ENCODE data around the gene FNDC11.

The FNDC11 gene

DNA sequence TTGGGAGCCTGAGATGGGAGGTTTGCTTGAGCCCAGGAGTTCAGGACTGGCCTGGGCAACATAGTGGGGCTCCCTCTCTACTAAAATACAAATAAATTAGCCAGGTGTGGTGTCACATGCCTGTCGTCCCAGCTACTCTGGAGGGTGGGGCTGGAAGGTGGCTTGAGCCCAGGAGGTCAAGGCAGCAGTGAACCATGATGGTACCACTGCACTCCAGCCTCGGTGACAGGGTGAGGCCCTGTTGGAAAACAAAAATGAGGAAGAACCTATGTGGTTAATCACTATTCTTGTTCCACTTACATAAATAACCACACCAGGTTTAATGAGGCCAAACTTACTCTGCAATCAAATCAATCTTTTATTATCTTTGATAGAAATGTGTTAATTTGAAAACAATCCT is 28.0 kb upstream of the FNDC11 start:
- no peak for DNase-seq (ENCODE audit: low spot score)

DNA sequence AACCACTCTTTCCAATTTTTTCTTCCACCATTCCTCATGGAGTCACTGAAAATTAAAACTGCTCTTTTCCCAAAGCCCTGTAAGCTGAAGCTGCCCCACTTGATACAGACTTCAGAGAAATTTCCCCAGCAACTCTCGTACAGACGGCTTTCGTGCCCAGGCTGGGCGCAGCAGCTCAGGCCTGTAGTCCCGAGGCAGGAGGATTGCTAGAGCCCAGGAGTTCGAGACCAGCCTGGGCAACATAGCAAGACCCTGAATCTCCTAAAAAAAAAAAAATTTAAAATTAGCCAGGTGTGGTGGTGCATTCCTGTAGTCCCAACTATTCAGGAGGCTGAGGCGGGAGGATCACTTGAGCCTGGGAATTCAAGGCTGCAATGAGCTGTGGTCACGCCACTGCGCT is 26.8 kb upstream of the FNDC11 start:
- DNase-seq (ENCODE audit: low spot score) = no peak

DNA sequence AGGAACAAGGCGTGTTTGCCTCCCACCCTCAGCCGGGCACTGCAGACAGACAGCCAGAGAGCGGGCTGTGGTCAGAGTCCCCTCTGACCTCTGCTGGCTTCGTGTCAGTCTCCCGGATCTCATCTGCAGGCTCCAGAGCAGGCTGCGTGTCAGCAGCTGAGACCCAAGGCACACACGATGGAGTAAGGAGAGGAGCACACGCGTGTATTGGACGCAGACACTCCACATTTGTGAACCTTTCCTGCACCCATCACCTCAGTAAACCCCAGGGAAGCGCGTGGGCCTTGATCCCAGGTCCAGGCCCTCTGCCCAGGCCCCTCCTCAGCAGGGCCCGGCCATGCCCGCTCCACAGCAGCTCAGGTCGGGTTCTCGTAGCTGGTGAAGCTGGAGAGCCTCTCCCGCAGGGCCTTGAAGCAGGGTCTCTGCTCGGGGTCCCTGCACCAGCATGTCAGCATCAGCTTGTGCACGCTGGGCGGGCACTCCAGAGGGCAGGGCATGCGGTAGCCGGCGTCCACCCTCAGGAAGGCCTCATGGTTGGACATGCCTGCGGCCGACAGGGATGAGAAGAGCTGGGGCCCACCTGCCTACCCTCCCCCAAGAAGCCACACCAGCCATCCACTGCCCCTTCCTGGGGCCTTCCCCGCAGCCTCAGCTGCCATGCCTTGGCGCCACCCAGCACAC is 24.6 kb upstream of the FNDC11 start:
- DNase-seq (ENCODE audit: low spot score) = no peak

GRCh38 chr20:63529861-63530787 is 23.8 kb upstream of the FNDC11 start:
- DNase-seq (ENCODE audit: low spot score) = no peak

- no peak for DNase-seq (ENCODE audit: low spot score)
Measured at GRCh38 chr20:63530788-63531160, 23.2 kb upstream of the FNDC11 start.

GRCh38 chr20:63531686-63532448 is 22.1 kb upstream of the FNDC11 start:
- DNase-seq (ENCODE audit: low spot score) = no peak

- DNase-seq (ENCODE audit: low spot score) = no peak
Measured at GRCh38 chr20:63532449-63532971, 21.4 kb upstream of the FNDC11 start.

DNA sequence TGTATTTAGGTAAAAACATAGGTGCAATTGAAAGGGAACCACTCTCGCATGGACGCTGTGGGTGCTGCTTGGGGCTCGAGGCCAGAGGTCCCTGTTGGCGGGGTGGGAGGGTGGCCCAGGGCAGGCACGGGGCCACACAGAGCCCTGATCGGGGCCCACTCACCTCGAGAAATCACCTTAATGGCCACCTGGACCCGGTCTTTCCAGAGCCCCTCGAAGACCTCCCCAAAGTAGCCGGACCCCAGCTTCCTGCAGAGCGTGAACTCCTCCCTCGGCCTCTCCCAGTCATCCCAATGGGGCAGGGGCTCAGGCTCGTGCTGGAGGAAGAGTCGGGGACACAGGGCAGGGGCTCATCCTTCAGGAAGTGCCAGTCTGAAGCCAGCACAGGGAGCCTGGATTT is 20.6 kb upstream of the FNDC11 start:
- DNase-seq (ENCODE audit: low spot score) = no peak

DNA sequence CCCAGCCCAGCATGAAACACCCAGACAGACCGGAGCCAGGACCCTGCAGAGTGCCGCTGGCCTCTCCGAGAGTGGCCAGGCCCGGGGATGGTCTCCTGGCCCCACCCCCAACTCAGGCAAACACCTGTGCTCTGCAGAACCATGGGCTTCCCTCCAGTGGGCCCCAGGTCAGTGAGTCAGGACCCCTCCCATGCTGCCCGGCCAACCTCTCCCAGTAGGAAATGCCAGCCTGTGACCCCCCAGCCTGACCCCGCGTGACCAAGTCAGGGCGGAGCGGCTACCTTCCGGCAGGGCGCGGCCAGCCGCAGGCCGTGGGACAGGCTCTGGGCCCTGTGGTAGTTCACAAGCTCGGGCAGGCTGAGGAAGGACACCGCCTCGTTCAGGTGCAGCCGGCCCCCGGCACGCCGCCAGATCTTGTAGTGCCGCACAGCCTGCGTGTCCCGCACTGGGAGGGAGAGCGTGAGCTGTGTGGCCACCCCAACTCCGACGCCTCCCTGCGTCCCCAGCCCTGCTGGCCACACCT is 20.0 kb upstream of the FNDC11 start:
- DNase-seq (ENCODE audit: low spot score) = no peak

DNA sequence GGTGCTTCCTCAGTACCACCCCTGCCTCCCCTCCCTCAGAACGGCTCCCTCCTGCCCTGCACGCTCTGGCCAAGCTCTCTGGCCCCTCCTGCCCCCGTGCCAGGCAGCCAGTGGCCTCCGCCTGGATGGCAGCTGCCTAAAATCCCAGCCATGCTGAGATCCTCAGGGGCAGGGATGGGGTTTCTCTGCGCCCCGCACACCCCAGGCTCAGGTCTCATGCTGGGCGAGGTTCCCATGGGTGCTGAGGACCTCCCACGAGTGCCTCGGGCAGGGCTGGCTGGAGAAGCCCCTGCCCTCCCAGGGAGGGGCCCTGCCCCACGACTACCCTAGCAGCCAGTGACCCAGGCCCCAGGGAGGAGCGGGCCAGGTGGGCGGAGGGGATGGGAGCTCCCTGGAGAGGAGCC is 19.5 kb upstream of the FNDC11 start:
- no peak for DNase-seq (ENCODE audit: low spot score)

DNA sequence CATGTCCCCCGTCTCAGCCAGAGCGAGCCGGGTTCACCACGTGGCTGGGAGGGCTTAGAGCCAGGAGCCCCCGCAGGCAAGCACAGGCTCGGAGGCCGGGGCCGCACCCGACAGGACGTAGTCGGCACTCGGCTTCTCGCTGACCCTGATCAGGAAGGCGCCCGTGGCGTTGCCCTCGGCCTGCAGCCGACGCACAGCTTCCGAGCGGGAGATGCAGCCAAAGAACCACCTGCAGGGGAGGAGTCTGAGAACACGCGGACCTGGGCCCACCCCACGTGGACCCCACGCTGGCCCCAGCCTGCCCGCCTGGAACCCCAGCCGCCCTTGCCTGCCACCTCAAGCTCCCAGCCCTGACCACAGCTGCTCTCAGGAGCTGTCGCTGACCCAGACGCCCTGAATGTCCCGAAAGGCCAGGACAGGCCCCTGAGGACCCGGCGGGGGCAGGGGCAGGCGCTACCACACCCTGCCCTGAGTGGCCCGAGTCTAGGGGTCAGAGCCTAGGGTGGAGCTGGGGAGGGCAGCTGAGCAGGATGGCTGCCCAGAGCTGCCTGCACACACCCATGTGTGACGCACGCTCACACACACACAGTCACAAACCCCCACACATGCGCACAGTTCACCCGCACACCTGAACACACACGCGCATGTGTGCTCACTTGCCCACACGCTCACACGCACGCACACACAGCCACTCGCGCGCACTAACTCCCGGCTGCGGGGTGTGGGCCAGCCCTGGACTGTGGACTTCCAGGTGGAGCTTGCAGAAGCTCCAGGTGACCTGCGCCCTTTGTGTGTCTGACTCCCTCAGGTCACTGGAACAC is 18.9 kb upstream of the FNDC11 start:
- DNase-seq (ENCODE audit: low spot score) = no peak

DNA sequence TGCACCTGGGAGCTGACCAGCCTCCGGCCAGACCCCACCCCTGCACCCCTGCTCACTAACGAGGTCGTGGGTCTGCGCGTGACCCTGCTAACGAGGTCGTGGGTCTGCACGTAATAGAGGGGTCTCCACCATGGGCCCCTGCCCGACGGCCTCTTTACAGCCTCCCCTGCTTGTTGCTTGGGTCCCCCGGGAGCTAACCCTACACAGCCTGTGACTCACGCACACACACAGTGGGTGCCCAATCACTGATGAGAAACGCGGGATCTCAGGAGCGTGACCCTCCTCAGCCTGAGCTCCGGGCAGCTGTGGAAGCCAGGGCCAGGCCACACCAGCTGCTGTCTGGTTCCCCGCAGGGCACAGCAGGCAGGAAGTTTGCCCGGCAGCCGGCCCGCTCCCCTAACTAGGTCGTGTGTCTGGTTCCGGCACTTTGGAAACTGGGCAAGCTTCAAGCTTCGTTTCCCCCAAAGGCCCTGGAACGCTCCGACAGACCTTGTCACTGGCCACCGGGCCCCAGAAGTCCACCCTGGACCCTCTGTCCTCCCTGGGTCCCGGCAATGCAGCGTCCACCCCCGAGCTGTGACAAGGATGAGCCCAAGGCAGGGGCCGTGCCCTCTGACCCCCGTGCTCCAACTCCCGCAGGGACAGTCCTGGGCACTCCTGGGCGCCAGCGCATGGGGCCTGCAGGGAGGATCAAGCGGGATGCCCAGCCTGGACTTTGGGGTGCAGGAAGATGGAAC is 17.6 kb upstream of the FNDC11 start:
- peak; percentile 63 for DNase-seq (ENCODE audit: low spot score)

DNA sequence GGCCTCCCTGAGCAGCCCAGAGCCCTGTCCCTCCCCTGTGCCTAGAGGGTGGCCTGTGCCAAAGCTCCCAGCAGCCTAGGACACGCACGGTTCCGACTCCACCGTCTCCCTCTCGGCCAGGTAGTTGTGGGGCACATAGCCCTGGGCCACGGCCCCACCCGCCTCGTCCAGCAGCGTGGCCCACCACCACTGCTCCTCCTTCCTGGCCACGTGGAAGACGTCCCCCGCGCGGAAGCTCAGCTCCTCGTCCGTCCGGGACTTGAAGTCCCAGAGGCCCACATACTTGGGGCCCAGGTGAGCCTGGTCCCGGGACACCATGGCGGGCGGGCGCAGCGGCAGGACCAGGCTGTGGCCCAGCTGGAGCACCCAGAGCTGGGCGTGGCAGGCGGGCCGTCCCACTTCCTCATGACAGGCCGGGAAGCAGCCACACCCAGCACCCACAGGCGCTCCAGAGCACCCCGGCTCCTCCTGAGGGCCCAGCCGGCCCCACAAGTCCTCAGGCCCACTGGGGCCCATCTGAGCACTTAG is 16.9 kb upstream of the FNDC11 start, which contains the start of gene PTK6:
Gene PTK6 (minus strand): TSS at position 380 of the 528 bp plus-strand sequence. CDS start 62 bp downstream, at position 318.
- no peak for DNase-seq (ENCODE audit: low spot score)

DNA sequence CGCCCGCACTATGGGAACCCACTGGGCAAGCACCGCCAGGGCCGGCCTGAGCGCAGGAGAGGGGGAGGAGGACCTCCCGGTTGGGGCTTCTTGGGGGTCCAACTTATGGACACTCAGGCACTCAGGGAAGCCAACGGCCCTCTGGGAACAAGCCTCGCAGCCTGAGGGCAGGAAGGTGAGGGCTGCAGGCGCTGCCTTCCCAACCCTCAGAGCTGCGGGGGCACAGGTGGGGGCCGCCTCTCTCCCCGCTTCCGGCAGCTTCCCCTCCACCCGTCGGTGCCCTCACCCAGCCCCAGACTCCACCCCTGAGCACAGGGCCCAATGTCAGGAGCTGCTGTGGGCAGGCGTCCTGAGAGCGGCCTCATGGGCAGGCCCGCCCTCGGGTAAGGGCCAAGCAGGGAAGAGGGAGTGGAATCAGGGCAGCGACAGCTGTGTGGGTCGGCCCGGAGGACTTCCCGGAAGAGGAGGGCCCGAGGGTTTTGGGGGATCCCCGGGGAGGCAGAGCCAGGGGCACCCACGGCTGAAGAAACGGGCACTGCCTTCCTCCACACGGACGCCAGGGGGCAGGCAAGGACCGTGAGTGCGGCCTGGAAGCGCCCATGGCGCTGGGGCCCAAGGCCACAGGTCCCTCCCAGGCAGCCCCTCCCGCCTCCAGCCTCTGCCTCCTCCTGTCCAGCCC is 16.3 kb upstream of the FNDC11 start:
- peak; percentile 96 for DNase-seq (ENCODE audit: low spot score)

GRCh38 chr20:63538204-63539091 is 15.5 kb upstream of the FNDC11 start:
- no peak for DNase-seq (ENCODE audit: low spot score)

DNA sequence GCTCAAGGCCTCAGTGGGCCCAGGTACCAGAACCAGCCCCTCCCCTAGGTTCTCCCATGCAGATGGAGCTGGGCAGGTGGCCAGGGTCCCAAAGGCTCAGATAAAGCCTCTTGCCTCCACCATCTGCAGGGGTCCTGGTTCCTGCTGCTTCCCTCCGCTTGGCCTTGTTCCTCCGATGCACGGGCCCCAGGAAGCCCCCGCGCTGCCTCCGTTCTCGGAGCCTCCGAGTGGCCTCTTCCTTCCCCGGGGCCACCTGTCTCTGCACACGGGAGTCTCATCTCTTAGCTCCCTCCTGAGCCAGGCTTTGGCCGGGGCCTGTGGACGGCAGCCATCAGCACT is 14.9 kb upstream of the FNDC11 start:
- no peak for DNase-seq (ENCODE audit: low spot score)

DNA sequence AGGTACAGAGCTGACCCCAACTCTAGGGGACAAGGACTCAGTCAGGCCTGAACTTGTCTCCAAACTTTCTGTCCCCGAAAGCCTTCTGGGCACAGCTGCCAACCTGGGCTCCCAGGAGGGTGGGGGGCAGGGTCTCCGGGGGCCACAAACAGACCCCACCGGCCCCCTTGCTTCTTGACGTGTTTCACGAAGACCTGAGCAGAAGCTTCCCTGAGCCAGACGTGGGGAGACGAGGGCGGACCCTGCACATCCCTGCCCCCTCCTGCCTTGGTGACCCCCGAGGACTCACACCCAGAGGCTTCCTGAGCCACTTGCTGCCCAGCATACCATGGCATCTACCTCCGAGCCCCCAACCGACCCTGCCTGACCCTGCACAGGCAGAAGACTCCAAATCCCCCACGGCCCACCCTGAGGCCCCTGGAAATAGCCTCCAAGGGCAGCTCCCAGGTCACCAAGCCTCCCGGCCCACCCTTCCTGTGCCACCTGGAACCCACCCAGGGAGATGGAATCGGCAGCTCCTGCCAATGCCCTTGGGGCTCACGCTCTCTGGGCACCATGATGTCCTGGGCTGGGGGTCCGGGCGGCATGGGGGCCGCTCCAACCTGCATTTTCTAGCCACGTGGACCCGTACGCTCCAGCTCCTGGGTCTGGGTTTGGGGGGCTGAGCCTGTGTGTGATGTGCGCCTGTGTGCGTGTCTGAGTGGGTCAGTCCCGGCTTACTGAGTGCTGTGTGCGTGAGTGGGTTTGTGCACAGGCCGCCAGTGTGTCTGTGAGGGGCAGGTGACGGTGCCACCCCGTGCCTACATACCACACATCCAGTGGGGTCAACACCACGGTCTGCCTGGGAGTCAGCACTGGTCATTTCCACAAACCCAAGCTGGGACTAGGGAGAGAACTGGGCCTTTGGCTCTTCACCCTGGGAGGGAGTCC is 14.3 kb upstream of the FNDC11 start:
- no peak for DNase-seq (ENCODE audit: low spot score)
